ENCODE measurements around the gene MEGF11. TPM values are rescaled to one million over a fixed set of nuclear protein-coding genes. Genes with fewer than 3 reads are reported as not detected.

The MEGF11 gene
- polyA plus RNA-seq, 1 of the 3 experiments (the other 2 are of a cell fraction), result not detected

DNA sequence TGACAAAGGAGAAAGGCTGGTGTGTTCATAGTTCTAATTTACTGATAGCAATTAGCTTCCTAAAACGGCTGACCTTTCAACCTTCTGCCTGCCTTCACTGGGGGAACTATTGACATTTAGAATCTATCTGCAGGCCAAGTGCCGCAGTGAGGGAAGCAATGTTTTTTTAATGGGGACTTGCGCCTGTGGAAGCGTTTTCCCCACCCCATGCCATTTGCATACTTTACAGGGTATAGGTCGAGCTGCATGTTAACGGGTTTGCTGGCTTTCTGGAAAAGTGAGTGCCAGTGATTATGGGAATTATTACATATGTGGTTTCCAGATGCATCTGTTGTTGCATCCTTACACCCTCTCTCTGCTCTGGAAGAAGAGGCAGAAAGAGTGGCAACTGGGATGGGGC is 204.2 kb downstream of the MEGF11 start:
- TF ChIP-seq TAF1 (IDR thresholded peaks at IDR 0.05; ENCODE audit: borderline replicate concordance, low read depth, low read length) (no peak), FOXJ3 (CRISPR knock-in tag; IDR thresholded peaks at IDR 0.05) (no peak), TCF12 (IDR thresholded peaks at IDR 0.05) (no peak), GATA2 (CRISPR knock-in tag; IDR thresholded peaks at IDR 0.05) (no peak), PBX3 (IDR thresholded peaks at IDR 0.05) (no peak), CTCF (IDR thresholded peaks at IDR 0.05) (no peak), RXRA (IDR thresholded peaks at IDR 0.05; ENCODE audit: borderline replicate concordance, low read depth) (no peak), SIN3A (IDR thresholded peaks at IDR 0.05; ENCODE audit: borderline replicate concordance, low read depth, low read length) (no peak), CHD2 (IDR thresholded peaks at IDR 0.05; ENCODE audit: low read length, partially characterized antibody) (no peak), EP300 (IDR thresholded peaks at IDR 0.05; ENCODE audit: borderline replicate concordance in 1 of 2, low read depth in 1 of 2, low read length in 1 of 2) (no peak), USF1 (IDR thresholded peaks at IDR 0.05; ENCODE audit: borderline replicate concordance, low read depth) (no peak), SMC3 (IDR thresholded peaks at IDR 0.05; ENCODE audit: low read depth, low read length) (no peak), MEF2A (IDR thresholded peaks at IDR 0.05; ENCODE audit: borderline replicate concordance, low read depth) (no peak), MXI1 (IDR thresholded peaks at IDR 0.05; ENCODE audit: low read depth, low read length) (no peak), YY1 (IDR thresholded peaks at IDR 0.05; ENCODE audit: low read depth) (no peak), EZH2phosphoT487 (IDR thresholded peaks at IDR 0.05; ENCODE audit: borderline replicate concordance, low read depth) (no peak), RCOR1 (IDR thresholded peaks at IDR 0.05; ENCODE audit: low read length) (no peak)
- TF ChIP-seq, protein P1, sequence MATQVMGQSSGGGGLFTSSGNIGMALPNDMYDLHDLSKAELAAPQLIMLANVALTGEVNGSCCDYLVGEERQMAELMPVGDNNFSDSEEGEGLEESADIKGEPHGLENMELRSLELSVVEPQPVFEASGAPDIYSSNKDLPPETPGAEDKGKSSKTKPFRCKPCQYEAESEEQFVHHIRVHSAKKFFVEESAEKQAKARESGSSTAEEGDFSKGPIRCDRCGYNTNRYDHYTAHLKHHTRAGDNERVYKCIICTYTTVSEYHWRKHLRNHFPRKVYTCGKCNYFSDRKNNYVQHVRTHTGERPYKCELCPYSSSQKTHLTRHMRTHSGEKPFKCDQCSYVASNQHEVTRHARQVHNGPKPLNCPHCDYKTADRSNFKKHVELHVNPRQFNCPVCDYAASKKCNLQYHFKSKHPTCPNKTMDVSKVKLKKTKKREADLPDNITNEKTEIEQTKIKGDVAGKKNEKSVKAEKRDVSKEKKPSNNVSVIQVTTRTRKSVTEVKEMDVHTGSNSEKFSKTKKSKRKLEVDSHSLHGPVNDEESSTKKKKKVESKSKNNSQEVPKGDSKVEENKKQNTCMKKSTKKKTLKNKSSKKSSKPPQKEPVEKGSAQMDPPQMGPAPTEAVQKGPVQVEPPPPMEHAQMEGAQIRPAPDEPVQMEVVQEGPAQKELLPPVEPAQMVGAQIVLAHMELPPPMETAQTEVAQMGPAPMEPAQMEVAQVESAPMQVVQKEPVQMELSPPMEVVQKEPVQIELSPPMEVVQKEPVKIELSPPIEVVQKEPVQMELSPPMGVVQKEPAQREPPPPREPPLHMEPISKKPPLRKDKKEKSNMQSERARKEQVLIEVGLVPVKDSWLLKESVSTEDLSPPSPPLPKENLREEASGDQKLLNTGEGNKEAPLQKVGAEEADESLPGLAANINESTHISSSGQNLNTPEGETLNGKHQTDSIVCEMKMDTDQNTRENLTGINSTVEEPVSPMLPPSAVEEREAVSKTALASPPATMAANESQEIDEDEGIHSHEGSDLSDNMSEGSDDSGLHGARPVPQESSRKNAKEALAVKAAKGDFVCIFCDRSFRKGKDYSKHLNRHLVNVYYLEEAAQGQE (IDR thresholded peaks at IDR 0.05; ENCODE audit: low read depth, low read length), result no peak
- no peak overlapping the region for H3K27ac ChIP-seq (ENCODE audit: low read depth in 2 of 2, low read length in 1 of 2)
- POLR2A ChIA-PET, result no interaction called here
- H3K27me3 ChIP-seq (ENCODE audit: insufficient read depth), result no peaks in the 10 kb centered on the region; the same call in 1 of the 2 replicates
- no peak overlapping the region for H3K4me3 ChIP-seq (ENCODE audit: low read depth in 2 of 2, low read length in 1 of 2)
- H3K79me2 ChIP-seq (ENCODE audit: insufficient read depth), result no peaks in the 10 kb centered on the region
- no peak overlapping the region for H2AFZ ChIP-seq (ENCODE audit: low read depth)
- H3K36me3 ChIP-seq (replicated peaks in 1 of 2; ENCODE audit: control insufficient read depth in 1 of 2, insufficient read depth in 2 of 2, low read length in 1 of 2), result no peaks in the 10 kb centered on the region
- CTCF ChIA-PET, result interaction anchor here (1.0 to 1.9 kb wide), 3 partner anchors 12 to 238 kb away, joined by 3 to 5 read pairs (median 3); no protein-coding TSS in a partner anchor
- 52% methylated on average over 6 of the region's 6 CpGs for WGBS (ENCODE audit: low lambda C conversion rate)
- no peaks in the 10 kb centered on the region; a peak in 1 of 4 replicates for H3K4me1 ChIP-seq (ENCODE audit: control insufficient read depth in 1 of 2, insufficient read depth in 2 of 2, low read depth in 1 of 2, low read length in 1 of 2)
- H3K4me2 ChIP-seq, result no peak overlapping the region
- H3K9ac ChIP-seq, result no peak overlapping the region
- H3F3A ChIP-seq (replicated peaks; ENCODE audit: insufficient read depth), result no peaks in the 10 kb centered on the region
- no peak for DNase-seq
- H3K9me2 ChIP-seq, result no peaks in the 10 kb centered on the region
- H4K20me1 ChIP-seq (ENCODE audit: insufficient read depth), result no peaks in the 10 kb centered on the region
- no peaks in the 10 kb centered on the region for H3K9me3 ChIP-seq
